ENCODE data around the gene FKBP2. TPM values are rescaled to one million over a fixed set of nuclear protein-coding genes. Genes with fewer than 3 reads are reported as not detected.

FKBP2 gene
- polyA plus RNA-seq, 4 donors: 80.6 to 268 (median 213) TPM

DNA sequence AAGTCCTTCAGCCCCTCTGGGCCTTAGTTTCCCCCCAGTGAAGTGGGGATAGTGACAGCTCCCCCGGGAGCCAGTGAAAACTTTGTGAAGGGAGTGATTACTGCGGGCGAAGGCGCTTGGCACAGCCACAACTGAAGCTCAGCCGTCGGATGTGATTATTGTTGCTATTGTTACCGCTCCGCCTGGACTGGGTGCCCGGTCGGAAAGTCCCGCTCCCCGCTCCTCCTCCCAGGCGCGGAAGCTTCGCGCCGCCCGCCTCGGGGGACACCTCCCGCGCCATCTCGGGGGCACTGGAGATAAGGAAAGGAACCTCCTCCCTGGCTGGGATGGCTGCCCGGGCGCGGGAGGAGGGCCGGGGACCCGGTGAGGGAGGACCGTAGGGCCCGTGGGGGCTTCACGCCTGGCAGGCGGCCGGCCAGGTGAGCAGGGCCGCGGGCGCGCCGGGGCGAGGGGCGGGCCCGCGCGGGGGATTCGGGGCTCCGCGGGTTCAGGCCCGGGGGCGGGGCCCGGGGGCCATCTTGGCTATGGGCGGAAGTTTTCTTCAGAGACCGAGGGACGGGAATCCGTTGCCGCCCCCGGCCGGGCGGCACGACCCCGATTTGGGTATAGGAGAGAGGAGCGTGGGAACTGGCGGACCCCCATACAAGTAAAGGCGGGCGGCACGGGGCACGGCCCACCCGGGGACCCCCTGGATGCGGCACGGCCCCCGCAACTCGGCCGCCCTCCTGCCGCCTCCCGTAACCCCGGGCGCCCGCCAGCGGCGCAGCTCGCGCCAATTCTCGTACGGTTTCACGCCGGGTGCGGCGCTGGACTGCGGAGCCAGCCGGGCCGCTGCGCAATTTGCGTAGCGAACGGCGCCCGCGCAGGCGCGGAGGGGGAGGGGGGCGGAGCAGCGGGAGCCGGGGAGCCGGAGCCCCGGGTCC, 44.3 kb downstream of the FKBP2 start, which contains the start of gene GPR137:
Gene GPR137, plus strand, starts transcription at position 887 of the 923 bp plus-strand sequence. CDS start 677 bp downstream, outside the sequence.
- FAIRE-seq: no peak
- WGBS, 3 donors: 0 to 1% (median 0%) methylated on average over 63 to 102 of the region's 102 CpGs
- peak within 1 kb of the TSS; percentile 67 to 79 (median 71) for H3K4me3 ChIP-seq (ENCODE audit: low read depth in 1 of 3, low read length in 3 of 3)
- DNase-seq: peak; percentile 80 to 96
- H3K4me1 ChIP-seq (ENCODE audit: control insufficient read depth in 3 of 3, insufficient read depth in 2 of 3, low read depth in 1 of 3, low read length in 2 of 3): peaks cover 0 to 19% (median 4%) of the 10 kb centered on the region in 3 donors
- peaks cover 0 to 43% (median 0%) of the 10 kb centered on the region in 3 donors for H3K36me3 ChIP-seq (ENCODE audit: control insufficient read depth in 3 of 3, insufficient read depth in 2 of 3, low read depth in 1 of 3, low read length in 3 of 3)
- H3K9me3 ChIP-seq (ENCODE audit: control insufficient read depth in 2 of 2, insufficient read depth in 1 of 2, low read depth in 1 of 2, low read length in 1 of 2): no peaks in the 10 kb centered on the region
- H3K27ac ChIP-seq (ENCODE audit: low read depth in 1 of 3, low read length in 2 of 3): peak within 1 kb of the TSS; percentile 95 to 98 (median 97)
- peaks cover 0 to 4% (median 0%) of the 10 kb centered on the region in 3 donors for H3K27me3 ChIP-seq (ENCODE audit: control insufficient read depth in 3 of 3, insufficient read depth in 3 of 3, low read length in 3 of 3)

DNA sequence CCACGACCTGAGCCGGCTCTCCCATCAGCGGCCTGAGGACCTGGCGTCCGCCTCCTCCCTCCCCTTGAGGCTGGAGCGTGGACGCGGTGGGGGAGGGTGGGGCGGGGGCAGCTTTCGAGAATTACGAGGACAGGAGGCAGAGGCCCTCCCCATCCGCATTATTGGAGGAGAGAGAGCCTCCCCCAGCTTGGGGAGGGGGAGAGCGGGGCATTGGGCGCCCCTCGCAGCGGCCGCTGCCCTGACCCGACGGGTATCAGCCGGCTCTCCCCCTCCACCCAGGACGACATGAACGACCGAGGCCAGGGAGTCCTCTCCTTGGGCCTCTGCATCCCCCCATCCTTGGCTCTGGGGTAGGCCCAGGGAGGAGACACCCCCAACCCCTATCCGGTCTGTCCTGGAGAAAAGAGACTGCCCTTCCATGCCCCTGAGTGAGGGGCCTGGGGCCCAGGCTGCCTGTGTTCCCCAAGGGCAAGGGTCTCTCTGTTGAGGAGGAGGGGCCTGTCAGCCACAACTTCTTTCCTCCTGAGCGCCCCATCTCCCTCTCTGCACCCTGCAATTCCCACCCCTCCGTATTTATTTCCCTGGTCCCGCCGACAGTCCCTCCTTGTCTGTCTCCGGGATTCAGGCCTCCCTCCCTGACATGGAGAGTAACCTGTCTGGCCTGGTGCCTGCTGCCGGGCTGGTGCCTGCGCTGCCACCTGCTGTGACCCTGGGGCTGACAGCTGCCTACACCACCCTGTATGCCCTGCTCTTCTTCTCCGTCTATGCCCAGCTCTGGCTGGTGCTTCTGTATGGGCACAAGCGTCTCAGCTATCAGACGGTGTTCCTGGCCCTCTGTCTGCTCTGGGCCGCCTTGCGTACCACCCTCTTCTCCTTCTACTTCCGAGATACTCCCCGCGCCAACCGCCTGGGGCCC, 45.2 kb downstream of the FKBP2 start:
- FAIRE-seq (no peak), DNase-seq (no peak)
- Histone ChIP-seq H3K36me3 (ENCODE audit: control insufficient read depth in 3 of 3, insufficient read depth in 2 of 3, low read depth in 1 of 3, low read length in 3 of 3) (peaks cover 0 to 39% (median 0%) of the 10 kb centered on the region in 3 donors), H3K4me3 (ENCODE audit: low read depth in 1 of 3, low read length in 3 of 3) (peak overlapping the region; percentile 67 to 79 (median 71)), H3K4me1 (ENCODE audit: control insufficient read depth in 3 of 3, insufficient read depth in 2 of 3, low read depth in 1 of 3, low read length in 2 of 3) (peaks cover 0 to 20% (median 4%) of the 10 kb centered on the region in 3 donors), H3K9me3 (ENCODE audit: control insufficient read depth in 2 of 2, insufficient read depth in 1 of 2, low read depth in 1 of 2, low read length in 1 of 2) (no peaks in the 10 kb centered on the region), H3K27me3 (ENCODE audit: control insufficient read depth in 3 of 3, insufficient read depth in 3 of 3, low read length in 3 of 3) (peaks cover 0 to 13% (median 6%) of the 10 kb centered on the region in 3 donors), H3K27ac (ENCODE audit: low read depth in 1 of 3, low read length in 2 of 3) (peak overlapping the region in 2 of 3 donors; percentile 45 to 95)
- WGBS, 3 donors: 24 to 28% (median 25%) methylated on average over 29 to 40 of the region's 40 CpGs

DNA sequence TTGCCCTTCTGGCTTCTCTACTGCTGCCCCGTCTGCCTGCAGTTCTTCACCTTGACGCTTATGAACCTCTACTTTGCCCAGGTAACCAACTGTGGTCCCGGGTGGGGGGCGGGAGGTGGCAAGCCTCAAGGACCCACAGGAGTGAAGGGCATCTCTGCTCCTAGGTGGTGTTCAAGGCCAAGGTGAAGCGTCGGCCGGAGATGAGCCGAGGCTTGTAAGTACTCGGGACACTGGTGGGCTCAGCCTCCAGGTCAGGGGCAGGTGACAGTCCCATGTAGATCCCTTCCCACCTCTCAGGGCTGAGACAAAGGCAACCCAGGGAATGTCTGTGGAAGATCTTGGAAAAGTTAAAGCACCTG, 45.9 kb downstream of the FKBP2 start:
- no peak for DNase-seq
- peaks cover 0 to 22% (median 4%) of the 10 kb centered on the region in 3 donors for H3K4me1 ChIP-seq (ENCODE audit: control insufficient read depth in 3 of 3, insufficient read depth in 2 of 3, low read depth in 1 of 3, low read length in 2 of 3)
- WGBS, 3 donors: 81 to 92% (median 85%) methylated on average over 9 of the region's 9 CpGs
- peaks cover 2 to 16% (median 7%) of the 10 kb centered on the region in 3 donors for H3K27me3 ChIP-seq (ENCODE audit: control insufficient read depth in 3 of 3, insufficient read depth in 3 of 3, low read length in 3 of 3)
- no peak overlapping the region for H3K4me3 ChIP-seq (ENCODE audit: low read depth in 1 of 3, low read length in 3 of 3)
- peaks cover 0 to 34% (median 0%) of the 10 kb centered on the region in 3 donors for H3K36me3 ChIP-seq (ENCODE audit: control insufficient read depth in 3 of 3, insufficient read depth in 2 of 3, low read depth in 1 of 3, low read length in 3 of 3)
- H3K27ac ChIP-seq (ENCODE audit: low read depth in 1 of 3, low read length in 2 of 3): no peak overlapping the region
- H3K9me3 ChIP-seq (ENCODE audit: control insufficient read depth in 2 of 2, insufficient read depth in 1 of 2, low read depth in 1 of 2, low read length in 1 of 2): no peaks in the 10 kb centered on the region
- no peak for FAIRE-seq

DNA sequence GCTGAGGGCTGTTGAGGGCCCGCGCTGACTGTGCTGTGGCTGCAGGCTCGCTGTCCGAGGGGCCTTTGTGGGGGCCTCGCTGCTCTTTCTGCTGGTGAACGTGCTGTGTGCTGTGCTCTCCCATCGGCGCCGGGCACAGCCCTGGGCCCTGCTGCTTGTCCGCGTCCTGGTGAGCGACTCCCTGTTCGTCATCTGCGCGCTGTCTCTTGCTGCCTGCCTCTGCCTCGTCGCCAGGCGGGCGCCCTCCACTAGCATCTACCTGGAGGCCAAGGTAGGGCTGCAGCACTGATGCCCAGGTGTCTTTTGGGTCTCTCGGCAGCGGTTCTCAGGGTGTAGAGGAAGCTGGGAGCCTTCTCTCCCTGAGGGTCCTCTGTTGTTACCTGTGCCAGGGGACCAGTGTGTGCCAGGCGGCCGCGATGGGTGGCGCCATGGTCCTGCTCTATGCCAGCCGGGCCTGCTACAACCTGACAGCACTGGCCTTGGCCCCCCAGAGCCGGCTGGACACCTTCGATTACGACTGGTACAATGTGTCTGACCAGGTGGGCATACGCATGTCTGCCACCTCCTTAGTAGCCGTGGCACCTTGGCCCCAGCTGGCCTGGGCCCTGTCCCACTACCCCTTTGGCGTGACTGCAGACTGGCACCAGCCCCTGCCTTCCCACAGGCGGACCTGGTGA, 46.9 kb downstream of the FKBP2 start:
- FAIRE-seq: no peak

DNA sequence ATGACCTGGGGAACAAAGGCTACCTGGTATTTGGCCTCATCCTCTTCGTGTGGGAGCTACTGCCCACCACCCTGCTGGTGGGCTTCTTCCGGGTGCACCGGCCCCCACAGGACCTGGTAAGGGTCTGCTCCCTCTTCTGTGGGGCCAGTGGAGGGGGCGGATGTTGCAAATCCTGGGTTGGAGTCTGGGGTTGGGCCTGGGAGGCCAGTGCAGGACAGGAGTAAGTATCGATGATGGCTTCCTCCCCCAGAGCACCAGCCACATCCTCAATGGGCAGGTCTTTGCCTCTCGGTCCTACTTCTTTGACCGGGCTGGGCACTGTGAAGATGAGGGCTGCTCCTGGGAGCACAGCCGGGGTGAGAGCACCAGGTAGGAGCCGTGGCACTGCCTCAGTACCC, 47.5 kb downstream of the FKBP2 start:
- Histone ChIP-seq H3K27ac (ENCODE audit: low read depth in 1 of 3, low read length in 2 of 3) (no peak overlapping the region), H3K4me3 (ENCODE audit: low read depth in 1 of 3, low read length in 3 of 3) (no peak overlapping the region), H3K27me3 (ENCODE audit: control insufficient read depth in 3 of 3, insufficient read depth in 3 of 3, low read length in 3 of 3) (peaks cover 7 to 29% (median 9%) of the 10 kb centered on the region in 3 donors), H3K36me3 (ENCODE audit: control insufficient read depth in 3 of 3, insufficient read depth in 2 of 3, low read depth in 1 of 3, low read length in 3 of 3) (peaks cover 0 to 20% (median 0%) of the 10 kb centered on the region in 3 donors), H3K9me3 (ENCODE audit: control insufficient read depth in 2 of 2, insufficient read depth in 1 of 2, low read depth in 1 of 2, low read length in 1 of 2) (no peaks in the 10 kb centered on the region), H3K4me1 (ENCODE audit: control insufficient read depth in 3 of 3, insufficient read depth in 2 of 3, low read depth in 1 of 3, low read length in 2 of 3) (peaks cover 0 to 21% (median under 1%) of the 10 kb centered on the region in 3 donors)
- DNase-seq: no peak
- WGBS, 3 donors: 89 to 99% (median 94%) methylated on average over 9 of the region's 9 CpGs
- FAIRE-seq: no peak

More for the DNA sequence above, 46.9 kb downstream of the FKBP2 start:
- peaks cover 0 to 25% (median 0%) of the 10 kb centered on the region in 3 donors for H3K36me3 ChIP-seq (ENCODE audit: control insufficient read depth in 3 of 3, insufficient read depth in 2 of 3, low read depth in 1 of 3, low read length in 3 of 3)
- no peaks in the 10 kb centered on the region for H3K9me3 ChIP-seq (ENCODE audit: control insufficient read depth in 2 of 2, insufficient read depth in 1 of 2, low read depth in 1 of 2, low read length in 1 of 2)
- no peak for DNase-seq
- H3K4me1 ChIP-seq (ENCODE audit: control insufficient read depth in 3 of 3, insufficient read depth in 2 of 3, low read depth in 1 of 3, low read length in 2 of 3): peaks cover 0 to 22% (median 4%) of the 10 kb centered on the region in 3 donors
- 95 to 96% (median 95%) methylated on average over 32 to 33 of the region's 33 CpGs for WGBS, 3 donors
- no peak overlapping the region for H3K4me3 ChIP-seq (ENCODE audit: low read depth in 1 of 3, low read length in 3 of 3)
- H3K27ac ChIP-seq (ENCODE audit: low read depth in 1 of 3, low read length in 2 of 3): no peak overlapping the region
- peaks cover 7 to 24% (median 8%) of the 10 kb centered on the region in 3 donors for H3K27me3 ChIP-seq (ENCODE audit: control insufficient read depth in 3 of 3, insufficient read depth in 3 of 3, low read length in 3 of 3)

- peaks cover 0 to 18% (median 0%) of the 10 kb centered on the region in 3 donors for H3K36me3 ChIP-seq (ENCODE audit: control insufficient read depth in 3 of 3, insufficient read depth in 2 of 3, low read depth in 1 of 3, low read length in 3 of 3)
- H3K27me3 ChIP-seq (ENCODE audit: control insufficient read depth in 3 of 3, insufficient read depth in 3 of 3, low read length in 3 of 3): peaks cover 9 to 36% (median 10%) of the 10 kb centered on the region in 3 donors
- WGBS, 3 donors: 91 to 93% (median 93%) methylated on average over 12 to 13 of the region's 13 CpGs
- DNase-seq (no peak), FAIRE-seq (no peak)
- H3K9me3 ChIP-seq (ENCODE audit: control insufficient read depth in 2 of 2, insufficient read depth in 1 of 2, low read depth in 1 of 2, low read length in 1 of 2): no peaks in the 10 kb centered on the region
- H3K4me1 ChIP-seq (ENCODE audit: control insufficient read depth in 3 of 3, insufficient read depth in 2 of 3, low read depth in 1 of 3, low read length in 2 of 3): peaks cover 0 to 13% (median 0%) of the 10 kb centered on the region in 3 donors
- no peak overlapping the region for H3K4me3 ChIP-seq (ENCODE audit: low read depth in 1 of 3, low read length in 3 of 3)
- no peak overlapping the region for H3K27ac ChIP-seq (ENCODE audit: low read depth in 1 of 3, low read length in 2 of 3)
These were observed 48.2 kb downstream of the FKBP2 start for GRCh38 chr11:64289002-64289564.

- WGBS, 3 donors: 48 to 53% (median 53%) methylated on average over 8 to 10 of the region's 10 CpGs
- Histone ChIP-seq H3K4me3 (ENCODE audit: low read depth in 1 of 3, low read length in 3 of 3) (no peak overlapping the region), H3K27ac (ENCODE audit: low read depth in 1 of 3, low read length in 2 of 3) (no peak overlapping the region), H3K27me3 (ENCODE audit: control insufficient read depth in 3 of 3, insufficient read depth in 3 of 3, low read length in 3 of 3) (peaks cover 11 to 51% (median 17%) of the 10 kb centered on the region in 3 donors), H3K36me3 (ENCODE audit: control insufficient read depth in 3 of 3, insufficient read depth in 2 of 3, low read depth in 1 of 3, low read length in 3 of 3) (peaks cover 0 to 16% (median 0%) of the 10 kb centered on the region in 3 donors), H3K4me1 (ENCODE audit: control insufficient read depth in 3 of 3, insufficient read depth in 2 of 3, low read depth in 1 of 3, low read length in 2 of 3) (peaks cover 0 to 10% (median 0%) of the 10 kb centered on the region in 3 donors), H3K9me3 (ENCODE audit: control insufficient read depth in 2 of 2, insufficient read depth in 1 of 2, low read depth in 1 of 2, low read length in 1 of 2) (no peaks in the 10 kb centered on the region)
- DNase-seq (no peak), FAIRE-seq (no peak)
These were observed 49.7 kb downstream of the FKBP2 start for GRCh38 chr11:64290352-64291261.
